Nephron (organoid): Measurements from ENCODE around the gene VPS13D.

Experiments used
- H3K27ac Mint-ChIP-seq, 3 experiments: 2 replicates each; pipeline ENCODE4 v1.8.0; 2020; ENCODE audit warnings: mixed read lengths in 3 of 3, mild to moderate bottlenecking in 2 of 3, moderate library complexity in 1 of 3
- H3K27me3 Mint-ChIP-seq: 2 replicates; pipeline ENCODE4 v1.8.0; 2021; ENCODE audit warnings: low read depth, mild to moderate bottlenecking, moderate library complexity, mixed read lengths
- H3K36me3 Mint-ChIP-seq: 2 replicates; pipeline ENCODE4 v1.8.0; 2020; ENCODE audit warnings: low read depth, mixed read lengths
- H3K4me1 Mint-ChIP-seq: 2 replicates; pipeline ENCODE4 v1.8.0; 2020; ENCODE audit warnings: mixed read lengths
- H3K4me3 Mint-ChIP-seq, 3 experiments: 2 replicates each; pipeline ENCODE4 v1.8.0; 2020; ENCODE audit warnings: mild to moderate bottlenecking in 3 of 3, mixed read lengths in 3 of 3, moderate library complexity in 2 of 3
- H3K9me3 Mint-ChIP-seq: 2 replicates; pipeline ENCODE4 v1.8.0; 2020; ENCODE audit warnings: mixed read lengths
- CTCF ChIP-seq, 3 experiments: fragments of 200-600 bp; sonication (generic); IDR thresholded peaks; one replicate each; pipeline ENCODE4 v1.5.0; 2021; ENCODE audit warnings: antibody characterized with exemption in 3 of 3; ENCODE audit not compliant: unreplicated experiment in 3 of 3

Gene VPS13D

GRCh38 chr1:12441414-12442105 is 211.7 kb downstream of the VPS13D start:
- no peaks in the 10 kb centered on the region for H3K27me3 Mint-ChIP-seq
- H3K4me3 Mint-ChIP-seq, result no peak overlapping the region
- H3K9me3 Mint-ChIP-seq, result peaks cover 3% of the 10 kb centered on the region
- H3K36me3 Mint-ChIP-seq, result peaks cover 54% of the 10 kb centered on the region
- H3K4me1 Mint-ChIP-seq, result peaks cover 38% of the 10 kb centered on the region
- TF ChIP-seq CTCF (IDR thresholded peaks at IDR 0.05; ENCODE audit: unreplicated experiment in 3 of 3), result no peak
- H3K27ac Mint-ChIP-seq, result peak overlapping the region; percentile 77 to 98 (median 83)

GRCh38 chr1:12442217-12442616 is 212.4 kb downstream of the VPS13D start:
- no peak for TF ChIP-seq CTCF (IDR thresholded peaks at IDR 0.05; ENCODE audit: unreplicated experiment in 3 of 3)
- Mint-ChIP-seq H3K27ac (peak overlapping the region in 1 of 3 experiments; percentile 24), H3K4me3 (no peak overlapping the region), H3K4me1 (peaks cover 45% of the 10 kb centered on the region), H3K27me3 (no peaks in the 10 kb centered on the region), H3K9me3 (peaks cover 3% of the 10 kb centered on the region), H3K36me3 (peaks cover 53% of the 10 kb centered on the region)

GRCh38 chr1:12443151-12443550 is 213.3 kb downstream of the VPS13D start:
- no peaks in the 10 kb centered on the region for H3K27me3 Mint-ChIP-seq
- H3K9me3 Mint-ChIP-seq, result peaks cover 3% of the 10 kb centered on the region
- no peak overlapping the region for H3K4me3 Mint-ChIP-seq
- H3K27ac Mint-ChIP-seq, result peak overlapping the region in 2 of 3 experiments; percentile 26 to 59
- TF ChIP-seq CTCF (IDR thresholded peaks at IDR 0.05; ENCODE audit: unreplicated experiment in 3 of 3), result no peak
- peaks cover 54% of the 10 kb centered on the region for H3K4me1 Mint-ChIP-seq
- H3K36me3 Mint-ChIP-seq, result peaks cover 47% of the 10 kb centered on the region

GRCh38 chr1:12444329-12444841 is 214.6 kb downstream of the VPS13D start:
- Mint-ChIP-seq H3K4me1 (peaks cover 57% of the 10 kb centered on the region), H3K27me3 (no peaks in the 10 kb centered on the region), H3K36me3 (peaks cover 35% of the 10 kb centered on the region), H3K4me3 (no peak overlapping the region), H3K9me3 (peaks cover 3% of the 10 kb centered on the region), H3K27ac (peak overlapping the region; percentile 8 to 50 (median 27))
- TF ChIP-seq CTCF (IDR thresholded peaks at IDR 0.05; ENCODE audit: unreplicated experiment in 3 of 3), result no peak

GRCh38 chr1:12445257-12445656 is 215.4 kb downstream of the VPS13D start:
- Mint-ChIP-seq H3K27ac (peak overlapping the region in 2 of 3 experiments; percentile 8 to 50), H3K27me3 (no peaks in the 10 kb centered on the region), H3K4me3 (no peak overlapping the region), H3K36me3 (peaks cover 29% of the 10 kb centered on the region), H3K4me1 (peaks cover 57% of the 10 kb centered on the region), H3K9me3 (peaks cover 3% of the 10 kb centered on the region)
- no peak for TF ChIP-seq CTCF (IDR thresholded peaks at IDR 0.05; ENCODE audit: unreplicated experiment in 3 of 3)

GRCh38 chr1:12446593-12446992 is 216.8 kb downstream of the VPS13D start:
- H3K27ac Mint-ChIP-seq, result peak overlapping the region; percentile 81 to 91 (median 86)
- H3K4me3 Mint-ChIP-seq, result no peak overlapping the region
- no peak for TF ChIP-seq CTCF (IDR thresholded peaks at IDR 0.05; ENCODE audit: unreplicated experiment in 3 of 3)
- peaks cover 28% of the 10 kb centered on the region for H3K36me3 Mint-ChIP-seq
- peaks cover 63% of the 10 kb centered on the region for H3K4me1 Mint-ChIP-seq
- H3K9me3 Mint-ChIP-seq, result peaks cover 3% of the 10 kb centered on the region
- no peaks in the 10 kb centered on the region for H3K27me3 Mint-ChIP-seq
